Amygdala (tissue), 56 donors: ENCODE measurements around the gene BOLA3.
"Not testable (repeated sequence)": the region's sequence is repeated elsewhere in the genome, so short reads cannot be mapped to it uniquely, and the experiment has no call there.

ENCODE experiments used
- DNase-seq, 56 donors: peaks; one replicate each; lab custom pipeline; 2025; lab: John Stamatoyannopoulos, UW

Gene BOLA3, protein sequence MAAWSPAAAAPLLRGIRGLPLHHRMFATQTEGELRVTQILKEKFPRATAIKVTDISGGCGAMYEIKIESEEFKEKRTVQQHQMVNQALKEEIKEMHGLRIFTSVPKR

DNA sequence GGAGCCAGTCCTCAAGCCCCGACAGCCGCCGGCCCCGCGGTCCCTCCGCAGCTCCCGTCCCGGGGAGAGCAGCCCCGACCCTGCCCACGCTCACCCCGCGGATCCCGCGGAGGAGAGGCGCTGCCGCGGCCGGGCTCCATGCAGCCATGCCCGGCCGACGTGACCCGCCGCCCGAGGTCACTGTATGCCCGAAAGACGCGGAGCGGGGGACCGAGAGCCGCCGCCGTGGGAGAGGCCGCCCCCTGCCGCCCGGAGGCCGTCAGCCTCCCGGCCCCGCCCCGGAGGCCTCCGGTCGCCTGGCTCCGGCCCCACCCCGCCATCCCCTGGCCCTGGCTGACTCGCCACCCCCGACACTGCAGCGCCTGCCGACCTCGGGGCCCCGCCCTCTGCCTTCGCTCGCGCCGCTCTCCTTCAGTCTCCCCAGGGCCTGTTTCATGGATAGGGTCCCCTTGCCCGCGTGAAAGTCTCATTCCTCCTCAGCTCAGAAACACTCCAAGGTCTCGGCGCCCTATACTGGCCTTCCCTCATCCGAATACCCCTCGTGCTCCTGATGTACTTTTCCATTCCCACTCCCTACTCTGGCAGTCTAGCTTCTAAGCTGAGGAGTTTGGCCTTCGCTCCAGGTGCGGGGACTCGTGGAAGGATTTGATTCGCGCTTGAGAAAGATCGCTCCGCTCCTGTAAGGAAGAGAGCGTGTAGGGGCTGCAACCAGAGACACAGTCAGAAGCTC is at the start of gene BOLA3:
Gene BOLA3 (minus strand): TSS at position 186 of the 730 bp plus-strand sequence. CDS start 38 bp downstream, at position 148.
- DNase-seq: peak in 54 of 56 donors; percentile 25 to 90 (median 72)

DNA sequence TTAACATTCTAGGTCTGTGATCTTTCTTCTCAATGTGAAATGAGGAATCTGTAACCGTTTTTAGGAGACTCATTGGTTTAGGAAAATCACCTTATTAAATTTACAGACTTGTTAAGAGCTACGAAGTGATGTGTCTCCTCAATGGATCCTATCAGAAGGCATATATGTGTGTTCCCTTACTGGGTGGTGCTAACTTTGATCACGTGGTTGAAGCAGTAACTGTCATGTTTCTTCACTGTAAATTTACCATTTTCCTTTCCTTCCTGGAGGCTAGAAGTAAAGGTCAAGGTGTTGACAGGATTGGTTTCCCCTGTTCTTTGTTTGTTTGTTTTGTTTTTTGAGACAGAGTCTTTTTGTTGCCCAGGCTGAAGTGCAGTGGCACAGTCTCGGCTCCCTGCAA is 49.3 kb upstream of the BOLA3 start:
- no peak for DNase-seq

DNA sequence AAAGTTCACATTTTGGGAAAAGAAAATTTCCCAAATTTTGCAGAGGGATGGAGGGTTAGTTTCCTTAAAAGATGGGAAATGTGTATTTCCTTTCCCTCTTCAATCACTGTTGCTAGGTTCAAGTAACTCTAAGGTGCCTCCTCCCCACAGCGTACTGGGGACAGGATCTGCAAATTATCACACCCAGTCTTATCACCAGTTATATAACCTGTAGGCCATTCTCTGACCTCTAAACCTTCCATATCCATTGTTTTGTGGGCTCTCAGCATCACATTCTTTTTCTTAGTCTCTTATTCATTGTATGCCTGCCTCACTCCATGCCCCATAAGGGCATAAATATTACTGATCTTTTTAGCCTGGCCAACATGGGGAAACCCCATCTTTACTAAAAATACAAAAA is 47.1 kb upstream of the BOLA3 start:
- no peak for DNase-seq

DNA sequence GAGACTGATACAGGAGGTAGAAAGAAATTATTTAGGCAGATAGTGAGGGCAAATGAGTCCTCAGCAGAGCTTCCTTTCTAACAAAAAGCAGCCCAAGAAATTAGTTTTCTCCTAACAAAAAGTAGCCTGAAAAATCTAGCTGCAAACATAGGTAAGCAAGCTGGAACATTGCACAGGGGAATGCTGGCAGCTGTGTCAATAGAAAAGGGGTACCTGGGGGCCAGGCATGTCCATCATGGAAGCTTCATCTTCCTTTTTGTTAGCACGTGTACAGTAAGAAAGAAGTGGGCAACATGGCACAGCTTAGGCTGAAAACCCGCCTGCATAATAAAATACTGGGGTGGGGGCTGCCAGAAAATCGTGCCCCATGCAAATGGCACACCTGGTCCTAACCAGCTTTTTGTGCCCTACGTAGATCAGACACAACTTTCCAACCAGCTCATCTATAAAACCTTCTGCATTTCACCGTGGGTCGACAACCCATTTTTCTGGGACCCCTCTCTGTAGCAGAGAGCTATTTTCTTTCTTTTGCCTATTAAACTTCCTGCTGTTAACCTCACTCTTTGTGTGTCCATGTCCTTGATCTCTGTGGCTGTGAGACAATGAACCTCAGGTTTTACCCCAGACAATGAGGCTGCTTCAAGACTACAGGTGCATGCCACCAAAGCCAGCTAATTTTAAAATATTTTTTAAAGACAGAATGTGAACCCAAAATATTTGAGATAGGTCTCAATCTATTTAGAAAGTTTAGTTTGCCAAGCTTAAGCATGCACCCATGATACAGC is 44.1 kb upstream of the BOLA3 start:
- DNase-seq: no peak

DNA sequence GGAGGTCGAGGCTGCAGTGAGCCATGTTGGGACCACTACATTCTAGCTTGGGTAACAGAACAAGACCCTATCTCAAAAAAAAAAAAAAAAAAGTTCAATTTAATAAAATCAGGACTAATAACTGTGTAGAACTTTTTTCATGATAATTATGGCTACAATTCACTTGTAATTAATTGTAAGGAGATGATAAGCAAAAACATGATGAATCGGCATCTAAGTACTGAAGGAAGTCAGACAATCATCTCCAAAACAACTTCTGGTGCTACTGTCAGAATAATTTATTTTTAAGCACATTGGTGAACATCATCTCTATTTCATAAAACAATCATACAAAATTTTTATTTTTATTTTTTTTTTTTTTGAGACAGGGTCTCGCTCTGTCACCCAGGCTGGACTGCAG is 41.0 kb upstream of the BOLA3 start:
- DNase-seq: no peak

DNA sequence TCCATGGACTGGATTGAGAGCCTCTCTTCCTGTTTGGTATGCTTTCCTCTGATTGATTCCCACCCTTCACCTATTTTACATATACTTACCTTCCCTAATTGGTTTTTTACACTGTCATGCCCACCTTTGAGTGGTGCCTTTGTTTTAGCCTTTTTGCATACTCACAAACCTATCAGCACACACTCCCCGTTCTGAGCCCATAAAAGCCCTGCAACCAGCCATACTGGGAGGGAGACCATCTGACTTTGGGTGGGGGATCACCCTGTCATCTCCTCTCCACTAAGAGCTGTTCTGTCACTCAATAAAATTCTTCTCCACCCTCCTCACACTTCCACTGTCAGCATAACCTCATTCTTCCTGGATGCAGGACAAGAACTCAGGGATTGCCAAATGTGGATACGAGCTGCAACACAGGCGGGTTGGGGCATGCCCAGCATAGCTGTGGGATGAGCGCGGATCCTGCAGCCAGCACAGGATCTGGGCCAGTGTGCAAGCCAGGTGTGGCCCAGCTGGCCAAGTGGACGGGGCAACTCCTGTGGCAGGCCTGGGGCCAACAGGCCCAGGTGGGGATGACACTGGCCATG is 40.4 kb upstream of the BOLA3 start:
- DNase-seq: no peak

DNA sequence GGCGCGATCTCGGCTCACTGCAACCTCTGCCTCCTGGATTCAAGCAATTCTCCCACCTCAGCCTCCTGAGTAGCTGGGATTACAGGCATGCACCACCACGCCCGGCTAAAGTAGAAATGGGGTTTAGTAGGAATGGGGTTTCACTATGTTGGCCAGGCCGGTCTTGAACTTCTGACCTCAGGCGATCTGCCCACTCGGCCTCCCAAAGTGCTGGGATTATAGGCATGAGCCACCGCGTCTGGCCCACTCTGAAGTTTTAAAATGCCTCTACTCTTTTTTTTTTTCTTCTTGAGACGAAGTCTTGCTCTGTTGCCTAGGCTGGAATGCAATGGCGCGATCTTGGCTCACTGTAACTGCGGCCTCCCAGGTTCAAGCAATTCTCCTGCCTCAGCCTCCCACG is 39.0 kb upstream of the BOLA3 start:
- not testable (repeated sequence) for DNase-seq

DNA sequence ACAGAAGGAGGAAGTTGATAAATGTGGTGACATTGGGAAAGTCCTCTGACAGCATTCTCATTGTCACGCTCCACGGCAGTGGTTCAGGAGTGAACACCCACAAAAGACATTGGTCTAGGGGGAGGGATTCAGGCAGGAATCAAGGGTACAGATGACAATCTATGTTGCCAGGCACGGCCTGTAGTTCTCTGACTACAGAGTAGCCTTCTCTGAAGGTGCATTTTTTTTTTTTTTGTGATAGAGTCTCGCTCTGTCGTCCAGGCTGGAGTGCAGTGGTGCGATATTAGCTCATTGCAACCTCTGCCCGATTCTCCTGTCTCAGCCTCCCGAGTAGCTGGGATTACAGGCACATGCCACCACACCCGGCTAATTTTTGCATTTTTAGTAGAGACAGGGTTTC is 38.3 kb upstream of the BOLA3 start:
- DNase-seq: peak in 14 of 56 donors; percentile 4 to 73 (median 12)

DNA sequence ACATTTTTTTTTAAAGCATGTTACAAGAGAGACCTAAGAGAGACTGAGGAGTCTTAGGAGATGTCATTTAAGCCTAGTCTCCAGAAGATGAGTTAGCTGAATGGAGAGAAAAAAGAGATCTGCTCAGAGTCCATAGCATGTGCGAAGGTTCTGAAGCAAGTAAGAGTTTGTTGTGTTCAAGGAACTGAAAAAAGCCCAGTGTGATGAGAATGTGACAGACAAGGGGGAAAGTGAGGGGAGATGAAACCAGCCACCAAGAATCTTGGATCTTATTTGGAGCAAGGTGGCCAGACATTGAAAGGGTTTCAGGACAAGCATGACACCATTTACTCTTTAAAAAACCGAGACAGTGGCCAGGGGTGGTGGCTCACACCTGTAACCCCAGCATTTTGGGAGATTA is 36.2 kb upstream of the BOLA3 start:
- no peak for DNase-seq

DNA sequence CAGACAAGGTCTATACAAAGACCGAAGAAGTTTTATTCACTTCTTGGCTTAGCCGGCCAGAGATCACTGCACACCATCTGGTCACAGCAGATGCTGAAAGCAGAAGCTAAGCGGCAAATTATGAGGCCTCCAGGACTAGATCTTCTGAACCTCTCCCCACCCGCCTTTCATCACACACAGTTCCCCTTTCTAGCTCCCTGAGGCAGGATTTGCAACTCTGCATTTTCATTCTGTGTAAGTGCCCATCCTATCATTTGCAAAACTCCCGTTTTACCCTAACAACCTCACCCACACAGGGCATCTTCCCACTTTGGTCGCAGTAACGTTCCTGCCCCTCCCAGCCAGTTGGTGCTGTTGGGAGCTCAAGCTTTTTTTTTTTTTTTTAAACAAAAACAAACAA is 34.0 kb upstream of the BOLA3 start:
- peak in 23 of 56 donors; percentile 3 to 59 (median 22) for DNase-seq

DNA sequence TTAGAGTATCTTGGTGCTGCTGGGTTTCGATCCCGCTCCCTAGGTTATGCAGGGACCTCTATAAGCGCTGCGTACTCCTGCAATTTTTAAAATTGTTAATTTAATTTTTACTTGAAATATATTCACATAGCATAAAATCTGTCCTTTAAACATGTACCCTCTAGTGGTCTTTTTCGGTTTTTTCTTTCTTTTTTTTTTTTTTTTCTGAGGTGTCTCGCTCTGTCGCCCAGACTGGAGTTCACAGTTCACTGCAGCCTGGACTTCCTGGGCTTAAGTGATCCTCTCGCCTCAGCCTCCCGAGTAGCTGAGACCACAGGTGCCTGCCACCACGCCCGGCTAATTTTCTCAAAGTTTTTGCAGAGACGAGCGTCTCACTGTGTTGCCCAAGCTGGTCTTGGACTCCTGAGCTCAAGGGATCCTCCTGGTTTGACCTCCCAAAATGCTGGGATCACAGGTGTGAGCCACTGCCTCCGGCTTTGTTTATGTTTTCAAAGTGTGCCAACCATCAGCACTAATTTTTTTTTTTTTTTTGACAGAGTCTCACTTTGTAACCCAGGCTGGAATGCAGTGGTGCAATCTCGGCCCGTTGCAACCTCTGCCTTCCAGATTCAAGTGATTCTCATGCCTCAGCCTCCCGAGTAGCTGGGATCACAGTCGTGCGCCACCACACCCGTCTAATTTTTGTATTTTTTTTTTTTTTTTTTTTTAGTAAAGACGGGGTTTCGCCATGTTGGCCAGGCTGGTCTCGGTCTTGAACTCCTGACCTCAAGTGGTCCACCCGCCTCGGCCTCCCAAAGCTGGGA is 31.6 kb upstream of the BOLA3 start:
- DNase-seq: peak in 3 of 56 donors; percentile 19 to 51 (median 47)

DNA sequence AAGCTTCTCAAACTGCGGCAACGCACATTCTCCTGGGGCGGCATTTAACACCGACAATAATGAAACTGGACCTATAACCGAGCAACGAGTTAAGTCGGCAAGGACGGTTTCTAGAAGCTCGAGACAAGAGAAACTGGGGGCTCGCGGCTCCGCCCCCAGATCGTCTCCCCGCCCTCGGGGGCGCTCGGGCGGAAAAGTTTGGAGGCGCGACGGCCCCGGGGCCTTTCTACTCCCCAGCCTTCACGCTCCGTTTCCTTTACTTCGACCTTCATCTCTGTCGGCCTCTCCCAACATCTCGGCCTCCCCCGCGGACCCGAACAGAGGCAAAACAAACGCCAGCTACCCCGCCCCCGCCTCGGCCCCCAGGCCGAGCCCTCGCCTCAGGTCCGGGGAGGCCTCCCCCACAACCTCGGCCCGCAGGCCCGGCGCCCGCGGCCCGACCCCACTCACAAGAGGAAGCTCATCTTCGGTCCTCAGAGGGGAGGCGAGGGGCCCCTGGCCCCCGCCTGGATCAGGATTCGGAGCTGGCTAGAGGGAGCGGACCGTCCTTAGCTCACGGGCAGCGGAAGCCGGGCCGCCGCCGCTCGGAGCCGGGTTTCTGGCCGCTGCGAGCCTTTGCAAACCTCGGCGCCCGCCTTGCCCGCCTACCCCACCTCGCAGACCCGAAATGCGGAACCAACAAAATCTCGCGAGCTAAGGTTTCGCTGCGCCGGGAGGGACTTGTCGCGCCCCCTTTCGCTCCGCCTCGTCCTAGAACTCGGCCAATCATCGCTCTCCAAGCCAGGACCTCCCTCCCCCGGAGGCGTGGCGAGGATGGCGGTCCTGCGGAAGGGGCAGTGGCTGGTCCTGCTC is 30.7 kb upstream of the BOLA3 start, which contains the start of gene MOB1A:
Gene MOB1A (minus strand): TSS at position 669 of the 852 bp plus-strand sequence. CDS start 205 bp downstream, at position 464.
- DNase-seq: peak; percentile 31 to 98 (median 94)

DNA sequence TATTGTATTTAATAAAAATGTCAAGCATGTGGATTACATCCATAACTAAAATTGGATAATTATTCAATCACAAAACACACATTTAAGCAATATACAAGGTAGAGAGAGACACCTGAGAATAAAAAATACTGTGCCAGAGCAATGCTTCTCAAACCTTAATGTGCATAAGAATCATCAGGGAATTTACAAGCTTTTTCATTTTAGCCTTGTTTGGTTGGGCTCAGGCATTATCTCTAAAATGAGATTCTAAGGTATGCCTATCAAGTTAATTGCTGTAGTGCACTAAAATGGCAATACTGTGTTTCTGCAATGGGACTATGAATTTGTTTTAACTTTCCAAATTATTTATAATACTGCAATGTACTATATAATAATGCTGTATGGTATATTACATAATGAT is 30.0 kb upstream of the BOLA3 start:
- DNase-seq: no peak

DNA sequence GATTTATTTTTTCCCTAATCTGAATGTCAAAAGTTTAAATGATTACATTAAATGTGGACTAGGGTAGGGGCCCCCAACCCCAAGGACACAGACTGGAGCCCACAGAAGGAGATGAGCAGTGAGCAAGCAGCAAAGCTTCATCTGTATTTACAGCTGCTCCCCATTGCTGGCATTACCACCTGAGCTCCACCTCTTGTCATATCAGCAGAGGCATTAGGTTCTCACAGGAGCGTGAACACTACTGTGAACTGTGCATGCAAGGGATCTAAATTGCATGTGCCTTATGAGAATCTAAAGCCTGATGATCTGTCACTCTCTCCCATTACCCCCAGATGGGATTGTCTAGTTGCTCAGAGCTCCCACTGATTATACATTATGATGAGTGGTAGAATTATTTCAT is 27.2 kb upstream of the BOLA3 start:
- no peak for DNase-seq

DNA sequence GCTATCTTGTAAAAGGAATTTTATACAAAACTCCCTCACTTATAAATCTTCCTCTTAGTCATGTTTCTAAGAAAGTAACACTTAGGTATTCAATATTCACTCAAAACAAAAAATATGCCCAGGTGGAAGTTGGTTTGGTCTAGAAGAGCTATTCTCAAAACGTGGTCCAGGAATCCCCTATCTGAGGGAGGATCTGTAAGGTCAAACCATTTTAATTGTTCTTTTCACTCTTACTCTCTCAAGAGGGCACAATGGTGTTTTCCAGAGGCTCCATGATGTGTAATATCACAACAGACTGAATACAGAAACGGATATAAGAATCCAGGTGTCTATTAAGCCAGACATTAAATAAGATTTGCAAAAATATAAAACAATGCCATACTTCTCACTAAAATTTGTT is 21.0 kb upstream of the BOLA3 start:
- no peak for DNase-seq

DNA sequence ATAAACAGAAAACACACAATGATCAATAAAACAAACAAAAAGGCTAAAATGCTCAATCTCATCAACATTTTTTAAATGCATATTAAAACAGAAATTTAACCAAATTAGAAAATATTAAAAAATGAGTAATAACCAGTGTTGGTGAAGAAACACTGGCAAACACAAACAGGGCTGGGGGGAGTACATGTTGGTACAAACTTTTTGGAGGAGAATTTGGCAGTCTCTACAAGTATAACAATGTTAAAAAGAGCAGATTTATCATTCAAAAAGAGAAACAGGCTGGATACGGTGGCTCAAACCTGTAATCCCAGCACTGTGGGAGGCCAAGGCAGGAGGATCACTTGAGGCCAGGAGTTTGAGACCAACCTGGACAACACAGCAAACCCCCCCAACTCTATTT is 17.0 kb upstream of the BOLA3 start:
- no peak for DNase-seq

DNA sequence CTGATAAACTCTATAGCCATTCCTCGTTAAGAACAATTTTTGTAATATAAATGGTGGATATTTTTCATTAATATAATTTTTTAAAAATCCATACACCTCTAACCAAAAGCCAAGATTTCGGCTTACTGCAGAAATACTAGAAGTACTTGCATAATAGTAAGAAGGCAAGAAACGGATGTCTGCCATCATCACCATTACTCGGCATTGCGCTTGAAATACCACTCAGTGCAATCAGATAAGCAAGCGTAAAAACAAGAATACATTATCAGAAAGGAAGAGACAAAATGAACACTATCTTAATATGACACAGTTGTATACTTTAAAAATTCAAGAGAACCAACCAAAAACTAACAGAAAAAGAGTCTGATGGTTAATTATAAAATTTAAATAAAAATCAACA is 15.2 kb upstream of the BOLA3 start:
- no peak for DNase-seq

DNA sequence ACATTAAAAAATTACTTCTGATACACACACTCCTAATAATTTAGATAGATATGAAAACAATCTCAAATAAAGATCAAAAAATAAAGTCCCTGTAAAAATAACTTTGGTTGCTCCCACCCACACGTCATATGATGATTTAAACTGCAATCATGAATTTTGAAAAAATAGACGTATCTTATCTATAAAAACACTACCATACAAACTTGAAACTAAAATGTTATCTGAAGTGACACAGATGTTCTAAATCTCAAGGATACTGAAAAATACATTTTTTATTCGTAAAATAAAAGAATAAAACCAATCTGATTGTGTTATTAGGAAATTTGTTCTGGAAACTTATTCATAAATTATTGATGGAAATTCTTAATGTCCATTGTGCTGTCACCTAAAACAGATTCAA is 8.1 kb upstream of the BOLA3 start:
- DNase-seq: no peak

DNA sequence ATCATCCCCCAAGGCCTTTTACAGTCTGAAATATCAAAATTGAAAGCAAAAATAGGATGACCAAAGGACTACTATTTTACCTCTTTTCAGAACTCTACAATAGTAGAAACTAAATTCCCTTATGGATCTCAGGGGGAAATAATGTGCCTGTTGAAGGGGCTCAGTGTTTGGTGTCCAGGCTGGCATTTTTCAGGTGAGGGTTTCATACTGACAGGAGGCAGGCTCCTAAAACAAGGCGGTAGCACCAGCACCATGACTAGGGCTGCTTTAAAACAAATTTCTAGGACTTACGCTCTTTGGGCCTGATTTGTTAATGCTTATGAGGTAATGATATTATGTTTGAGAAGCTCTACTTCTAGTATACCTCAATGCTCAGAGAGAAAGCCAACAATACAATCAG is 5.2 kb upstream of the BOLA3 start:
- DNase-seq: no peak
